Activated T-helper 1 cell treated with anti-CD3 and anti-CD28 coated beads, Interleukin-2, amount 50 U/mL, for 16 hours (primary cell): ENCODE results near the gene SMYD3.

Experiments
- DNase-seq, 2 donors: peaks; one replicate each; pipeline ENCODE4 v3.0.0-alpha.2; 2020; ENCODE audit warnings: low read depth in 1 of 2, low spot score in 1 of 2

The SMYD3 gene

DNA sequence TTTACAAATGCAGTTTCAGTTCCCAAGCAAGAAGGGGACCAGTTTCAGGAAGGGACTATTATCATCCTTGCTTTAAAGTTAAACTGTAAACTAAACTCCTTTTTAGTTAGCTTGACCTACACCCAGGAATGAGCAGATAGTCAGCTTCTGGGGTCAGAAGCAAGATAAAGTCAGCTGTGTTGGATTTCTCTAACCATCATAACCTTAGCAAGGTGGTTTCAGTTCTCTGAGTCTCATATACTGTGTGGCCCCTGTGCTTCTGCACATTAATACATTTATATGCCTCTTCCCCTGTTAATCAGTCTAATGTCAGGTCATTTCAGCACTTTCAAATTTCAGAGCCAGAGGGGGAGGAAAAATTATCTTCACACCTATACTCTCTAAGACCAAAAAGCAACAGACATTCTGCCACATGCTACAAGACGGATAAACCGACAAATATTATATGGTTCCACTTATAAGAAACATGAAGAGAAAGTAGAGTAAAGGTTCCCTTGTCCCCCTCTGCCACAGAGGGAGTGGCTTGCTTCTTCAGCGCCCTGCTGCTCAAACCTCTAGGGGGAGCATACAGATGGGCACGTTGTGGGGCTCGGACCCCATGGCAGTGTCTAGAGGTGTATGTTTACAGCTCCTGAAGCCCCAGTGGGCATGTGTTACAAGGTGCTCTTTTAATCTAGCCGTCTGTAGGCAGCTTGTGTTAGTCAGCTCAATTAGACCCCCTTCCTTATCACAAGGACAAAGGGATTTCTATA is 89.1 kb downstream of the SMYD3 start:
- DNase-seq = no peak

- DNase-seq = no peak
Measured at GRCh38 chr1:246417152-246417812, 89.8 kb downstream of the SMYD3 start.

DNA sequence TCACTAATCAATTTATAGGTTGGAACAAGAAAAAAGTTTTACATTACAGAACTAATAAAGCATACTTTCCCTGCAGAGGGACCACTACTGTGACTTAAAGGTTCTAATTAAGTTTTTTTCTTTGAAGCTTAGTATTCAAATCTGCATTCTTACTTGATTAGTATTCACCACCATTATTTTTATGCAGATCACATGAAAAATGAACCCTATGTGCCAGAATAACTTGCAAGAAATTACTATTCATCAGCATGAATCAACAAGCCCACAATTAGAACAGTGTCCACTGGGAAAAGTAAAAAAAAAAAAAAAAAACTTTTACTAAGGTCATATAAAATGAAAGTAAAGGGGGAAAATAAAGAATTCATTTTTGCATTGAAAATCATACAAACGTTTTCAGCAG is 90.8 kb downstream of the SMYD3 start:
- no peak for DNase-seq

- no peak for DNase-seq
Measured at GRCh38 chr1:246415028-246415427, 92.1 kb downstream of the SMYD3 start.

- no peak for DNase-seq
Measured at GRCh38 chr1:246413430-246413829, 93.6 kb downstream of the SMYD3 start.

GRCh38 chr1:246404078-246404477 is 103.0 kb downstream of the SMYD3 start:
- no peak for DNase-seq

DNA sequence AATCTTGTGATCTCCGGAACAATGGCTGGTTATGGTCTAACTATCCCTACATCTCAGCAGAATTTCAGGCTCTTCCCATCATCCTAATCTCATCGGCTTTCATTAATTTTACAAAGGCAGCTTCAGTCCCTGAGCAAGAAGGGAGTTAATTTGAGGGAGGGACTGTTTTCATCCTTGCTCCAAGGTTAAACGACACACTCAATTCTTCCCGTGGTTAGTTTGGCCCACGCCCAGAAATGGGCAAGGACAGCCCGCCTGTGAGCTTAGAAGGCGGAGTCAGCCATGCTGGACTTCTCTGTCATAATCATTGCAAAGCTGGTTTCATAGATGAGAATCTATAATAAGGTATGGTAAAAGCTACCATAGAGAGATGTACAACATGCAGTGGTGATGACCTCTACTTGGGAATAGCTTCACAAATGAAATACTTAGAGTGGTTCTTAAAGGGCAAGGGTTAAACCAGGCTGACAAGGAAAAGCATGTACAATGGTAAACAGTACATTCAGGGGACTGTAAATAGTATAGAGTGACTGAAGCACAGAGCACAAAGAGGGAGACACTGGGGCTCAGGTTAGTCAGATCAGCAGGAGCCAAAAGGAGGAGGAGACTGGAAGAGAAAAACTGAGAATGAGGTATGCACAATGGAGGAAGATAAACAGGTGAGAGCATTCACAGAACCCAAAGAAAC is 108.8 kb downstream of the SMYD3 start:
- no peak for DNase-seq

DNA sequence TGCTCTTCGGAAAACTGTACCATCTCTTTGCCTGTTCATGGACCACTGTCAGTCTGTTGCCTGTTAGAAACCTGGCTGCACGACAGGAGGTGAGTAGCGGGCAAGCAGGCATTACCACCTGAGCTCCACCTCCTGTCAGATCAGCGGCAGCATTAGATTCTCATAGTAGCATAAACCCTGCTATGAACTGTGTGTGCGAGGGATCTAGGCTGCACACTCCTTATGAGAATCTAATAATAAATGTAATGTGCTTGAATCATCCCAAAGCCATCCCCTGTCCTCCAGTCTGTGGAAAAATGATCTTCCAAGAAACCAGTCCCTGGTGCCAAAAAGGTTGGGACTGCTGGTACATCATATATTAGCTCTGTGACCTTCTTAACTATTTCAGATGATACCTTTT is 110.0 kb downstream of the SMYD3 start:
- no peak for DNase-seq

DNA sequence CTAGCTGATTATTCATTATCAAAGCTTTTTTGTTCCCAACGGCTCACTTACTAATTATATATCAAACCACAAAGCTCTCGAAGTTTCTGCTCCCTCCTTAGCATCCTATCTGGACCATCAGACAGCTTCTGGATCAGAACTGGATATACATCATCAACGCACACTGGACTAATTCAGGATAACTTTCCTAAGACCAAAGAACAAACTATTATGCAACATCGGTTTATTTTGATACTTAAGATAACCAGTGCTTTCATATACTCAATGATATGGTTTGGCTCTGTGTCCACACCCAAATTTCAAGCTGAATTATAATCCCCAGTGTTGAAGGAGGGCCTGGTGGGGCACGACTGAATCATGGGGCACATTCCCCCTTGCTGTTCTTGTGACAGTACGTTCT is 110.8 kb downstream of the SMYD3 start:
- no peak for DNase-seq

- no peak for DNase-seq
Measured at GRCh38 chr1:246394121-246394520, 113.0 kb downstream of the SMYD3 start.

- no peak for DNase-seq
Measured at GRCh38 chr1:246390855-246391254, 116.2 kb downstream of the SMYD3 start.

DNA sequence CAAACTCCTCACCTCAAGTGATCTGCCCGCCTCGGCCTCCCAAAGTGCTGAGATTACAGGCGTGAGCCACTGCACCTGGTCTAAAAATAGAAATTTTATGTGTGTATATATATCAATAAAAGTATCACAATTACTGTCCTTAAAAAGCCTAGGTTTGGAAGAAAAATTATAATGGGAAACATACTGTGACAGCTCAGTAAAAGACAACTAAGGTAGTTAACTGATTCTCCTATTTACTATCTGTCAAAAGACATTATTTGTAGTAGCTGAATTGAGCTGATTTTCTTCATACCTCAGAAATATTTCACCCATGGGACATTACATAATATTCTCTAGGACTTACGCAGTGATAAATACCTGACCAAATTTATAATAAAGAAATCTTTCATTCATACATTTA is 122.5 kb downstream of the SMYD3 start:
- no peak for DNase-seq

DNA sequence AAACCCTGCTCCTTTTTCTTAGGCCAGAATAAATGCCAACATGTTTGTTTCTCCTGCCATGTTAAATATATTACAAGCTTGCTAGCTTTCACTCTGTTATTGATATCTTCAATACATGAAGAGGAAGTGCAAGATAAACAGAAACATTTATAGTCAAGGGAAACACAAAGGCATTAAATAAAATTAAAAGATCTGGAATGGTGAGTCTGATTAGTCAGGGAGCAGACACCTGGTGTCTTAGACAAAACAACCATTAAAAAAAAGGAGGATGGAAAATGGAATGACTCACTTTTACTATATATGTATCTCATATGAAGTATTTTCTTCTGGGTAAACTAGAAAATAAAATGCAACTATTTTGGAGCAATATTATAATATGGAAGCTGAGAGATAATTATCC is 123.3 kb downstream of the SMYD3 start:
- DNase-seq = no peak

- DNase-seq = no peak
Measured at GRCh38 chr1:246383239-246383589, 123.9 kb downstream of the SMYD3 start.

DNA sequence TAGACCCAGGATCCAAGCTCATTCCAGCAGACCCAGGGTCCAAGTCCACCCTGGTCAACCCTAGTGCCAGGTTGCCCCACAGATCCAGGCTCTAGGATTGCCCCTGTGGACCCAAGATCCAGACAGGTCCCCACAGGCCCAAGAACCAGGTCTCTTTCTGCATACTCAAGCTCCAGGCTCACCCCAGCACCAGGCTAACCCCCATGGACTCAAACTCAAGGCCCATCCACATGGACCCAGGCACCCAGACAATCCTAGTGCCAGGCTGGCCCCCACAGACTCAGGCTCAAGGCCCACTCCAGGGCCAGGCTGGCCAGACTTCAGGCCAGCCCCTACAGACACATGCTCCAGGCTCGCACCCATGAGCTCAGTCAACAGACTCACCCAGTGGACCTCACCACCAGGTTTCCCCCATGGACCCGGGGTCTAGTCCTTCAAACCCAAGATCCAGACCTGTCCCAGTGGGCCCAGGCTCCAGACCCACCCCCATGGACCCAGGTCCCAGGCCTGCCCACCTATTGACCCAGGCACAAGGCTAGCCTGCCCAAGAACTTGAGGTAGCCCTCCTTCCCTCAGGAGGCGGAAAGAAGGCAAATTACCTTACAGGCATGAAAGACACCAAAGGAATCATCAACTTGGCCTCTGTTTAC is 124.4 kb downstream of the SMYD3 start:
- no peak for DNase-seq

DNA sequence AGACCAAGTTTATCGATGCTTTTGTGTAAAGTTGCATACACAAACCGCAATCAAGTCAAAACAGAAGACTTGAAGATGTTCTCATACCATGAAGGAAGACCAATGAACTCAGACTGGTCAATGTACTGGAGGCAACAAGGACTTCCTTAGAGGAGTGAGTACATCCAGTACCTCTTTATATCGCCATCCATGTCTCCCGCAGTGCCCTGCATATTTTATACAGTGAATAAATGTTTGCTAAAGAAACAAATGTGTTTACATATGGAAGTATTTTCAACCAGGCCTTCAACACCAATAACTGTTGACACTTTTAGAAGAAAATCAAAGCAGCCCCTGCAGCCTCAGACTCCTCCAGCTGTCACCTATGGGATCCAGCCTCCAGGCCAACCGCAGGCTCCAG is 125.6 kb downstream of the SMYD3 start:
- DNase-seq = no peak

- DNase-seq = no peak
Measured at GRCh38 chr1:246377625-246378153, 129.4 kb downstream of the SMYD3 start.

DNA sequence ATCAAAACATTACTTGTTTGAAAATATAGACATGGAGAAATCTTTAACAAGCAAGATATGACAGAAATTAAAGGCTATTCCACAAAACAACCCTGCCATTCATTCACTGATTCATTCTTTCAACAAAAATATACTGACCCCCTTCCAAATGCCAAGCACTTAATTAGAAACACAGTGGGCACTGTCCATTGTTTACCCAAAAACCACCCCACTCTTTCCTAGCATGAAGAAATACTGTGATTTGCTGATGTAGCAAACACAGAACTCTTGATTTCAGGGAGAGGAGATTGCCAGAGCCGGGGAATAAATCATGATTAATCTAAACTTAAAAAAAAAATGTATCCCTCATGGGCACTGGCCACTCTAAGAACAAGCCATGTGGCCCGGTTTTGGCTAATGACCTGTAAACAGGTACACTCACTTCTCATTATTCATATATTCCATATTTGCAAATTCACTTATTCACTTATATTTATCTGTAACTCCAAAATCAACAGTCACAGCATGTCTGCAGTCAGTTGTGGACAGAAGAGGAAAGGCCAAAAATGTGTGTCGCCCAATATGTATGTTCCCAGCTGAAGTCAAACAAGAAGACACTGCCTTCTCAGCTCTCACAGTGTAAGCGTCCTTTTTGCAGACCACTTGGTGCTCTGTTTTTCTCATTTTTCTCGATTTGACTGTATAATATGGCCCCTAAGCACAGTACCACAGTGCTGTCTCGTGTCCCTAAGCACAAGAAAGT is 133.1 kb downstream of the SMYD3 start:
- no peak for DNase-seq

DNA sequence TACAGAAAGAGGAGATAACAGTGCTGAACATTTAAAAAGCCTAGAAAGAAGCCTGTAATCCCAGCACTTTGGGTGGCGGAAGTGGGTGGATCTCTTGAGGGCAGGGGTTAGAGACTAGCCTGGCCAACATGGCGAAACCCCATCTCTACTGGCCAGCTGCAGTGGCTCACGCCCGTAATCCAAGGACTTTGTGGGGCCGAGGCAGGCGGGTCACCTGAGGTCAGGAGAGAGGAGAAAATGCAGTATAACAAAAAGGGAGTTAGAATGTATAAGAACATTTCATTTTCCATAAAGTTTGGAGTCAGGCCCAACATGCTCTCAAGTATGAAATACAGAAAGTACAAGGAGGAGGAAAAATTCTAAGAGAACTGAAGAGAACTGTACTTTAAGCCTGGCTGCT is 134.5 kb downstream of the SMYD3 start:
- DNase-seq = no peak

DNA sequence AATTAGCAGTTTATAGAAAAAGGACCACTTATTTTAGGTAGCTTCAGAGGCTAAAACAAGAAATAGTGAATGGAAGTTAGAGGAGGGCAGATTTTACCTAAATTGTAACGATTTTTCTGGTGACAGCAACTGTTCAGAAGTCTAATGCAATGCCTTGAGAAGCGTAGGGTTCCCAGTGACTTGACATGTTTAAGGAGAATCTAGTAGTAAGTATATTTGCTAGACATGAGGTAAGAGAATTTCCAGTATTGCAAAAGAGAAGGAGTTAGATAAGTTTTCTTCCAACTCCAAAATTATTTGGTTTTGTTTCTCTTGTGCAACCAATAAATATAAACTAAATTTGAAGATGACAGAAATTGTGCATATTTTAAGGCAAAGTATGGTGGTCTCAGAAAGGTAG is 140.0 kb downstream of the SMYD3 start:
- no peak for DNase-seq

DNA sequence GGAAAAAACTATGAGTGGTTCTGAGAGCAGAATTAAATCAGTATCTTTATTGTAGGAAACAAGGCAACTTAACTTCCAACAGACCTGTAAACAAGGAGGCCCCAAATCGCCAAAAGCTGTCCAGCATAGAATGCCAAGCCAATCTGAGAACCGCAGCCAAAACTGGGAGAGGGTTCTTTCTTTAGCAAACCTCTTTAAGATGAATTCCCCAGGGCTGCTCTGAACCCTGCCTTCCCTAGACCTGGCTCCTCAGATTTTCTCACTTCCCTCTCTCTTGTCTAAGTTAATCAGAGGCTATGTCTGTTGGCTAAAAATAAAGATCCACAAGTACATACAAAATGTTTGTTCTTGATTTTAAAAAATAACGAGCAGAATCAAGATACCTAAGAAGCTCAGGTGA is 141.4 kb downstream of the SMYD3 start:
- DNase-seq = no peak
